H9 (cell line): ENCODE measurements around the gene VNN1. TPM values are rescaled to one million over a fixed set of nuclear protein-coding genes. Genes with fewer than 3 reads are reported as not detected.

Experiments
- DNase-seq: peaks from one replicate; pipeline ENCODE4 v3.0.0-alpha.2; 2017
- H2AFZ ChIP-seq: one replicate; pipeline ENCODE4 v1.6.1; 2013; ENCODE audit warnings: mild to moderate bottlenecking, low read length, control low read depth, moderate library complexity
- H2AK5ac ChIP-seq: 2 replicates; pipeline ENCODE4 v1.6.1; 2013; ENCODE audit warnings: low read length, control low read depth, mixed read lengths; ENCODE audit not compliant: insufficient read length
- H2BK120ac ChIP-seq: one replicate; pipeline ENCODE4 v1.6.1; 2013; ENCODE audit warnings: low read depth, mild to moderate bottlenecking, low read length, control low read depth, inconsistent platforms; ENCODE audit not compliant: poor library complexity, severe bottlenecking
- H2BK12ac ChIP-seq: 2 replicates; pipeline ENCODE4 v1.6.1; 2013; ENCODE audit warnings: low read length, control low read depth, mixed read lengths, low read depth; ENCODE audit not compliant: insufficient read length
- H2BK15ac ChIP-seq: 2 replicates; pipeline ENCODE4 v1.6.1; 2013; ENCODE audit warnings: low read depth, low read length, control low read depth
- H2BK20ac ChIP-seq: one replicate; pipeline ENCODE4 v1.6.1; 2013; ENCODE audit warnings: low read depth, mild to moderate bottlenecking, low read length, control low read depth, inconsistent platforms; ENCODE audit not compliant: poor library complexity, severe bottlenecking
- H2BK5ac ChIP-seq: 2 replicates; pipeline ENCODE4 v1.6.1; 2013; ENCODE audit warnings: low read length, control low read depth, mixed read lengths; ENCODE audit not compliant: insufficient read length
- H3K14ac ChIP-seq: 2 replicates; pipeline ENCODE4 v1.6.1; 2013; ENCODE audit warnings: low read length, control low read depth; ENCODE audit not compliant: insufficient read depth
- H3K18ac ChIP-seq: 2 replicates; pipeline ENCODE4 v1.6.1; 2013; ENCODE audit warnings: low read depth, mild to moderate bottlenecking, mixed read lengths, low read length, control low read depth; ENCODE audit not compliant: insufficient read length
- H3K23ac ChIP-seq: 2 replicates; pipeline ENCODE4 v1.6.1; 2013; ENCODE audit warnings: low read length, control low read depth, mixed read lengths, low read depth; ENCODE audit not compliant: insufficient read length
- H3K23me2 ChIP-seq: 2 replicates; pipeline ENCODE4 v1.6.1; 2013; ENCODE audit warnings: low read depth, mild to moderate bottlenecking, mixed read lengths, low read length, control low read depth; ENCODE audit not compliant: insufficient read length, poor library complexity, severe bottlenecking
- H3K27ac ChIP-seq: 2 replicates; pipeline ENCODE4 v1.5.1; 2013; ENCODE audit warnings: low read length, control low read depth, mixed read lengths, low read depth; ENCODE audit not compliant: insufficient read length
- H3K27me3 ChIP-seq: 2 replicates; pipeline ENCODE4 v1.6.1; 2013; ENCODE audit warnings: low read length, control low read depth, inconsistent platforms; ENCODE audit not compliant: insufficient read depth
- H3K4ac ChIP-seq: 2 replicates; pipeline ENCODE4 v1.6.1; 2013; ENCODE audit warnings: low read depth, mild to moderate bottlenecking, control low read depth, inconsistent platforms, low read length, moderate library complexity
- H3K4me1 ChIP-seq: 2 replicates; pipeline ENCODE4 v1.6.1; 2013; ENCODE audit warnings: low read length, control low read depth, inconsistent platforms; ENCODE audit not compliant: insufficient read depth
- H3K4me2 ChIP-seq: 2 replicates; pipeline ENCODE4 v1.6.1; 2013; ENCODE audit warnings: low read length, control low read depth, mixed read lengths; ENCODE audit not compliant: insufficient read length, insufficient read depth
- H3K56ac ChIP-seq: 2 replicates; pipeline ENCODE4 v1.6.1; 2013; ENCODE audit warnings: low read depth, mild to moderate bottlenecking, mixed read lengths, low read length, control low read depth; ENCODE audit not compliant: insufficient read length
- H3K79me1 ChIP-seq: 2 replicates; pipeline ENCODE4 v1.6.1; 2013; ENCODE audit warnings: low read depth, mild to moderate bottlenecking, moderate library complexity, low read length, control low read depth, inconsistent platforms; ENCODE audit not compliant: insufficient read depth, poor library complexity, severe bottlenecking
- H3K79me2 ChIP-seq: 2 replicates; pipeline ENCODE4 v1.6.1; 2013; ENCODE audit warnings: low read length, control low read depth, inconsistent platforms; ENCODE audit not compliant: insufficient read depth
- H3K9ac ChIP-seq: 2 replicates; pipeline ENCODE4 v1.6.1; 2013; ENCODE audit warnings: low read length, control low read depth, mixed read lengths; ENCODE audit not compliant: insufficient read length; ENCODE audit errors: extremely low read depth
- H3K9me3 ChIP-seq: one replicate; pipeline ENCODE4 v1.6.1; 2013; ENCODE audit warnings: low read depth, low read length, inconsistent platforms; ENCODE audit not compliant: control insufficient read depth
- H3T11ph ChIP-seq: one replicate; pipeline ENCODE4 v1.6.1; 2013; ENCODE audit warnings: mild to moderate bottlenecking, low read length, control low read depth, inconsistent platforms
- H4K20me1 ChIP-seq: one replicate; pipeline ENCODE4 v1.6.1; 2013; ENCODE audit not compliant: control insufficient read depth, insufficient read length, insufficient read depth
- H4K5ac ChIP-seq: 2 replicates; pipeline ENCODE4 v1.6.1; 2013; ENCODE audit warnings: low read depth, mild to moderate bottlenecking, mixed read lengths, low read length, control low read depth; ENCODE audit not compliant: insufficient read length
- H4K8ac ChIP-seq: replicated peaks from 2 replicates; pipeline ENCODE4 v1.6.1; 2013; ENCODE audit warnings: low read length, control low read depth, mixed read lengths, low read depth; ENCODE audit not compliant: insufficient read length
- H4K91ac ChIP-seq: 2 replicates; pipeline ENCODE4 v1.6.1; 2013; ENCODE audit warnings: low read depth, mild to moderate bottlenecking, moderate library complexity, mixed read lengths, low read length, control low read depth; ENCODE audit not compliant: insufficient read length
- H3K27ac Mint-ChIP-seq, 3 experiments: 2 replicates in 2 of 3; 3 replicates in 1 of 3; pipeline ENCODE4 v1.8.0; 2020 to 2021; ENCODE audit warnings: mixed read lengths in 3 of 3, mild to moderate bottlenecking in 1 of 3, moderate library complexity in 1 of 3
- H3K27me3 Mint-ChIP-seq: 2 replicates; pipeline ENCODE4 v1.8.0; 2021; ENCODE audit warnings: low read depth, mild to moderate bottlenecking, moderate library complexity, mixed read lengths
- H3K36me3 Mint-ChIP-seq, 3 experiments: 2 replicates in 2 of 3; 3 replicates in 1 of 3; pipeline ENCODE4 v1.8.0; 2020 to 2021; ENCODE audit warnings: low read depth in 3 of 3, mixed read lengths in 3 of 3; ENCODE audit not compliant: insufficient read depth in 1 of 3
- H3K4me1 Mint-ChIP-seq, 2 experiments: 2 replicates each; pipeline ENCODE4 v1.8.0; 2020; ENCODE audit warnings: mixed read lengths in 2 of 2
- H3K4me3 Mint-ChIP-seq, 2 experiments: 2 replicates in 1 of 2; 3 replicates in 1 of 2; pipeline ENCODE4 v1.8.0; 2020 to 2021; ENCODE audit warnings: mild to moderate bottlenecking in 2 of 2, mixed read lengths in 2 of 2, moderate library complexity in 1 of 2
- H3K9me3 Mint-ChIP-seq, 2 experiments: 2 replicates in 1 of 2; 3 replicates in 1 of 2; pipeline ENCODE4 v1.8.0; 2020; ENCODE audit warnings: mild to moderate bottlenecking in 2 of 2, mixed read lengths in 2 of 2, moderate library complexity in 1 of 2
- CTCF ChIP-seq: fragments of 200-600 bp; sonication (generic); conservative IDR thresholded peaks from 3 replicates; pipeline ENCODE4 v1.8.0; 2021; ENCODE audit warnings: antibody characterized with exemption, mild to moderate bottlenecking
- WGBS: extraction: QIAGEN DNeasy Blood & Tissue Kit; methylation state at CpG from one replicate; pipeline ENCODE4 v1.1.7; 2013; ENCODE audit warnings: missing lambda C conversion rate, low lambda C conversion rate, mixed read lengths; ENCODE audit not compliant: insufficient read length; ENCODE audit errors: extremely low coverage; 5-methylcytosine and 5-hydroxymethylcytosine counted together
- total RNA-seq: library from RNA; stranded (reverse); gene quantifications from 2 replicates; pipeline ENCODE4 v1.2.1, GENCODE V29; 2021

Gene VNN1
- total RNA-seq, 1 experiment from 2014 or later, result not detected

- Histone ChIP-seq H3K18ac (no peak overlapping the region), H3K4ac (no peak overlapping the region), H3K4me2 (no peak overlapping the region), H3K9me3 (no peaks in the 10 kb centered on the region), H3K23ac (no peak overlapping the region), H3K23me2 (no peaks in the 10 kb centered on the region), H2BK12ac (no peak overlapping the region), H3K4me1 (no peaks in the 10 kb centered on the region), H3K79me1 (no peaks in the 10 kb centered on the region), H2BK5ac (no peak overlapping the region), H3K27me3 (no peaks in the 10 kb centered on the region), H2BK20ac (no peak overlapping the region), H3K56ac (no peak overlapping the region), H3K9ac (no peak overlapping the region), H3K27ac (no peak overlapping the region), H2AFZ (no peak overlapping the region), H4K20me1 (no peaks in the 10 kb centered on the region), H4K8ac (no peak overlapping the region), H2BK15ac (no peak overlapping the region), H4K5ac (no peak overlapping the region), H4K91ac (no peak overlapping the region), H2BK120ac (no peak overlapping the region), H3K14ac (no peak overlapping the region), H3K79me2 (no peaks in the 10 kb centered on the region), H3T11ph (no peak overlapping the region), H2AK5ac (no peak overlapping the region)
- peaks cover 2% of the 10 kb centered on the region in 2 experiments; a peak in 2 of 4 replicates for H3K4me1 Mint-ChIP-seq
- DNase-seq, result peak; percentile 87
- 0 out of 7 replicates have a peak overlapping the region, but pooled peaks of 1 of the 3 experiments have one; percentile 53 for H3K27ac Mint-ChIP-seq
- peak; percentile 64; the same call in 2 of the 3 replicates for TF ChIP-seq CTCF
- H3K27me3 Mint-ChIP-seq, result no peaks in the 10 kb centered on the region
- no peaks in the 10 kb centered on the region for H3K36me3 Mint-ChIP-seq
- H3K9me3 Mint-ChIP-seq, result no peaks in the 10 kb centered on the region
- WGBS, result no CpG with 5 or more reads among the region's 5 CpGs
- no peak overlapping the region for H3K4me3 Mint-ChIP-seq
Observed at GRCh38 chr6:132715204-132715603, 1.3 kb upstream of the VNN1 start.
